HG03520 (cell line): ENCODE results near the gene POLN.

Experiments
- ATAC-seq: cut with Tn5 transposase; IDR thresholded peaks from one replicate; pipeline ENCODE4 v1.9.1; 2021; ENCODE audit warnings: mild to moderate bottlenecking, moderate library complexity; ENCODE audit not compliant: unreplicated experiment

POLN gene

DNA sequence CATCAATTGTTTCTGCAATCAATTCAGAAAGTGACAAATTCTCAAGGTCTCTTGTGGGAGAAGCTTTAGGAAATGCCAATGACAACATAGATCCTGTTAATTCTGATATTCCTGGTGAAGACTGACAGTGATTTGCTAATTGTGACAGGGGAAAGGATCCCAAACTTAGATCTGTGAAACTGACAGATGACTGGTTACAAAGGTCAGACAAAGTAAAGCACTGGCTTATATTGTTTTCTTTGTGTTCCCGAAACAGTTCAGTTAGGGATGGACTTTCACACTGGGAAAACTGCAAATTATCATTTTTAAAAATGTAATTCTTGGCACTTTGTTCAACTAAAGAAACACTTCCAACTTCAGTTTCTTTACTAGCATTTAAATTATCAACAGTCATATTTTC, 152.7 kb downstream of the POLN start:
- ATAC-seq, result no peak

- ATAC-seq, result no peak
These were observed 154.8 kb downstream of the POLN start for GRCh38 chr4:2087170-2087569.

- no peak for ATAC-seq
These were observed 156.4 kb downstream of the POLN start for GRCh38 chr4:2085496-2085901.

GRCh38 chr4:2084316-2084715, 157.6 kb downstream of the POLN start:
- no peak for ATAC-seq

DNA sequence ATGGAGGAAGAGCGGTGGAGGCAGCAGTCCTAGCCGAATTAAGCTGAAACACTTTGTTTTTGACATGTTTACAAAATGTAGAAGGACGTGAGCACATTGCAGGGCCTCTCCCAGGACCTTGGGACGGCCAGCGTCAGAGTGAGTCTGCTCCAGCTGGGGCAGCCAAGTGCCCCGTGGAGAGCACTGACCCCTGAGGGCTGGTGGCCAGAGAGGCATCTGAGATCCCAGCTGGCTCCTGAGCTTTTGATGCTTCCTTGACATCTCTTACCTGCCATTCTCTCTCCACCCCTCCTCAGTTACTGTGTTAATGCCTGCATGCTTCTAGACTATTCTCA, 158.1 kb downstream of the POLN start:
- no peak for ATAC-seq

DNA sequence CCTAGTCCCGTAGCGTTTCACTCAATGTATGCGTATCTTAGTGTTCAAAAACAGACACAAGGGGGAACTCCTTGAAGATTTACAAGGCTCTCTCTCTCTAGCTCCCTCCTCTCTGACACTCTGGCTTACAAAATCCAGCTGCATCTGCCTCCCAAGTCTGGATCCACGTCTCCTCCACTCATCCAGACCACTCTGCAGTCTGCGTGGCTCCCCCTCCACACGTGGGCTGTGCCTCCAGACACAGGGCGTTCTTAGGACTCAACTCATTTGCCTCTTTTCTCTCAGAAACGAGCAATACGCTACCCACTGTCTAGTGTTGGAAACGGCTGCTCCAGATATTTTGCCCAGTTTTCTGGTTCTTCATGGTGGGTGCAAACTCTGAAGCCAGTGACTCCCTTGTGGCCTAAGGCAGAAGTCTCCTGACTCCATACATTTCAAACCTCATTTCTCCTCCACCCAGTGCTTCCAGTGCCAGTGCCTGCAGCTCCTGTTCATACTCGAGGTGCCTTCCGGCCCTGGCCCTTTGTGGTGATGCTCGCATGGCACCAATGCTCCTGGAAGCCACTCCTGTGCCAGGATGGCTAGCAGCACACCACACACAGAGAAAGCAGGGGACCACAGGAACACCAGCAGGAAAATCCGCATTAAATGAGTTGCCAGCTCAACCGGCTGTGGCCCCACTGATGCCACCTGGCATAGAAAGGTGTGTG, 158.7 kb downstream of the POLN start:
- ATAC-seq, result no peak

DNA sequence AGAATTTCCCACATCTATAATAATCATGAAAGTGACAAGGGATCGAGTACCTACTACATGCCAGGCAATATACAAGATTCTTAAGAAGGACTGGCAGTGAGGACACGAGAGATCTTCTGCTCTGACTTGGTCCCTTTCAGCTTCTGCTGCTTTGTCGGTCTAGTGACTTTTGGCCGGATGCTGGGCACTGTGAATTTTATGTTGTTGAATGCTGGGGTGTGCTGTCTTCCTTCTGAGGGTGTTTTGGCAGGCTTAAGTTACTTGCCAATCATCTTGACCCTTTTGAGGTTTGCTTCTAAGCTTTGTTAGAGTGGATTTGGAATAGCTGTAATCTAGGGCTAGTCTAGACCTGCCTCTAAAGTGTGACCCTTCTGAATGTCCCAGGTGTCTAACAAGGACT, 159.3 kb downstream of the POLN start:
- no peak for ATAC-seq

DNA sequence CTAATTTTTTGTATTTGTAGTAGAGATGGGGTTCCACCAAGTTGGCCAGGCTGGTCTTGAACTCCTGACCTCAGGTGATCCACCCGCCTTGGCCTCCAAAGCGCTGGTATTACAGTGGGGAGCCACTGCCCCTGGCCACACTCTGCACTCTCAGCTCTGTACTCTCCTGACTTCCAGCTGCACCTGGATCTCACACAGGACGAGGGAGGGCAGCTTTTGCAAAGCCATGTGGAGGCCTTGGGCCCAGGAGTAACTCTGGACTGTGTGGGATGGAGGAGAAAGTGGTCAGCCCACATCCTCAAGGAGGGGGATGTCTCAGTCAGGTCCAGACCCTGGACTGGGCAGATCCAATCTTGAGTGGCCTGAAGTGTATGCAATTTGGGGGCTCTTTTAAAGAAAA, 159.8 kb downstream of the POLN start:
- no peak for ATAC-seq

GRCh38 chr4:2081540-2081939, 160.4 kb downstream of the POLN start:
- no peak for ATAC-seq

- no peak for ATAC-seq
These were observed 161.3 kb downstream of the POLN start for GRCh38 chr4:2080429-2081300.

DNA sequence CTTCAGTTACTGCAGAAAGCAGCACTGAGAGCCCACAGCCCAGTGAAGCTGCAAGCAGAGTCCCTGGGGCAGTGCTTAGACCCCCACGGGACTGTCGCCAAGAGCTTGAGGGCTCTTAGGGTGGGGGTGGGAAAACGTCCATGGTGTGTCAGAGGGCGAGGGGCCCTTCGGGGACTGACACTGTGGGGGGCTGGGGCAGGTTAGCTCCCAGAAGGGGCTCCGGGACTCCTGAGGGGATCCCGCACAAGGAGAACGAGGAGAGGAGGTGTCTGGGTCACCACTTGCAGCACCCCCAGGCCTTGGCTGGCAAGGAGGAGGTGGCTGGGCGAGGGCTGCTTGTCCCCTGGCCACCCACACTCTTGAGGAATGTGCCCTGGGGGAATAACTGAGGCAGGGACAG, 162.0 kb downstream of the POLN start:
- no peak for ATAC-seq

- no peak for ATAC-seq
These were observed 162.9 kb downstream of the POLN start for GRCh38 chr4:2079006-2079405.

DNA sequence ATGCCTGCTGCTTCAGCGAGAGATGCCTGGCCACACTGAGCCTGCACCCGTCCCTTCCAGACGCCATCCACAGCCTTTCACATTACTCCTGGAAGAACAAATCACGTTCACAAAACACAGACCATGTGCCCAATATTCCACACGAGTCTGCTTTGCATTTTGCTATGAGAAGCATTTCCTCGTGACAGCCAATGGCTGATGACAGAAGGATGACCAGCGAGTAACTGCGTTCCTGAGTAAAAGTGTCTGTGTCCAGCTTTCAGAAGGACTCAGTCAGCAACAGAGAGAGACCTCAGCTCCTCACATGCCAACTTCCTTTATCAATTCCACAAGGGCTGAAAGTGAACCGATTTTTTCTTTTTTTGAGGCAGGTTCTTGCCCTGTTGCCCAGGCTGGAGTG, 163.3 kb downstream of the POLN start:
- no peak for ATAC-seq

DNA sequence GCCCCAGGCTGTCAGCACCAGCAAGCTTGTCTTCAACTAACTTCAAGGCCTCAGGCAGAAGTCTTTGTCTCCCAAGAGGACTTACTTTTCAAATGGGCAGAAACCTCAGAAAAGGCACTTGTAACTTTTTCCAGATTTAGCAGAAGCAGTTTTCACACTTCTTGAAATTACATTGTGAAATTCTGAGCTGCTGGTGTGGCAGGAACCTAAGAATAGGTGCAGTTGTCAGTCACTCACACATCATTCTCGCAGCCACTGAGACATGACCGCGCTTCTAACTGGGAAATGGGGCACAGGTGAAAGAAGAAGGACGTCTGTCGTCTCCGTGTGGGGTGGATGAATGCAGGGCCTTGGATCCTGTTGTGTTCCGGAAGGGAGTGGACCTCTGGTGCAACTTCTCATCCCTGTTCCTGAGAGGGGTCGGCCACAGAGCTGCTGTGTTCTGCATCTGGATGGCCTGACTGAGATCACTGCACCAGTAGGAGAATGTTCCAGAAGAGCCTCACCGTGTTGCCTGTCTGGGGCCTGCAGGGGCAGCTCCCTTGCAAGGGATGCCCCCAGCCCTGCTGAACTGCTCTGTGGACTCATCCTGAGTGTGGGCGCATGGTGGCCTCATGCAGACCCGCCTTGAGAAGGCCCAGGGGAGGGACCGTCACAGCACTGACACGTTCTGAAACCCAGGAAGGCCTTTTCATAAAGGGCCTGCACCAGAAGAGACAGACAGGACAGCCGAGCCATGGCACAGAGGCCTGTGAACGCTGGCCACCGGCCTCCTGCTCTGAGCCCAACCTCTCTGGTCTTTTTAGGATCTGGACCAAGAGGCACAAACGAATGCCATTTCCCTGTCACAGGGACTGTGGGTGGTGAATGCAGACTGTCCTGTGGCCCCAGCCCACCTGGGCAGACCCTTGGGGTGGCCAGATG, 164.1 kb downstream of the POLN start:
- no peak for ATAC-seq

- ATAC-seq, result no peak
These were observed 164.9 kb downstream of the POLN start for GRCh38 chr4:2076908-2077536.

DNA sequence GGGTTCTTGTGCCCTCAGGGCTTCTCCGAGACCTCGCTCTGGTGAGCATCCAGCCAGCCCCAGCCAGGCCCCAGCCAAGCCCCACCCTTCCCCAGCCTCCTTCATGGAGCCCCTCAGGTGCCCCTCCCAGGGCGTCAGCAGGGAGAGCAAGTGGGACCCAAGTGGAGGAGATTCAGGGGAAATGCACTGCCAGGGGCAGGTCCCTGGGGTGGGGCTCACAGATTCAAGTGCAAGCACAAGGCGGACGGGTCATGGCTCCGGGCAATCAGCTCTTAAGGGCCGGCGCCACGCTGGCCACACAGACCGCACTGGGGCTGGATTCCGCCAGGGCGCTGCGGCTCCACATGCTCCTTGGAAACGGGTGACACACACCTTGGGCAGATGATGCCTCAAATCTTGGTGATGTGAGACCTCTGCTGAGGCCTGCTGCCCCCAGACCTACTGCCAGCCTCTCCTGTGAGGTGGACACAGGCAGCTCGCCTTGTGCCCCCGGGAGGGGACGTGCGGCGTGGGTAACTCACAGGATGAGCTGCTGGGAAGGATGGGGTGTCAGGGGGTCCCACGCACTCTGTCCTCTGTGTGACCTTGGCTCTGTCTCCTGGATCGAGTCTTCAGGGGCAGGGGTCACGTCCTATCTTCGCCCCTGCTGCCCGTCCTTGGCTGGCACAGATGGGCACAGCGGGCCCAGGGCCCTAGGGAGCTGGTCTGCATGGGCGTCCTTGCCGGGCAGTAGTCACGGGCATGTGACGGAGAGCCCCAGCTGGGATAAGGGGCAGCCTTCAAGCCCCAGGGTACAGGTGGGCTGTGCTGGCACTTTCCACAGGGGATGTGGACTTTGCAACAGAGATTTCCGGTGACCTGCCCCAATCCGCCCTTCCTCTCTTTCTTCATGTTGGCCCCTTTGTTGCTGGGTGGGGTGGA, 165.7 kb downstream of the POLN start:
- no peak for ATAC-seq

GRCh38 chr4:2075171-2075986, 166.5 kb downstream of the POLN start:
- no peak for ATAC-seq

- ATAC-seq, result no peak
These were observed 167.3 kb downstream of the POLN start for GRCh38 chr4:2074588-2074987.
